ENCODE data around the gene APPL1.

DNA sequence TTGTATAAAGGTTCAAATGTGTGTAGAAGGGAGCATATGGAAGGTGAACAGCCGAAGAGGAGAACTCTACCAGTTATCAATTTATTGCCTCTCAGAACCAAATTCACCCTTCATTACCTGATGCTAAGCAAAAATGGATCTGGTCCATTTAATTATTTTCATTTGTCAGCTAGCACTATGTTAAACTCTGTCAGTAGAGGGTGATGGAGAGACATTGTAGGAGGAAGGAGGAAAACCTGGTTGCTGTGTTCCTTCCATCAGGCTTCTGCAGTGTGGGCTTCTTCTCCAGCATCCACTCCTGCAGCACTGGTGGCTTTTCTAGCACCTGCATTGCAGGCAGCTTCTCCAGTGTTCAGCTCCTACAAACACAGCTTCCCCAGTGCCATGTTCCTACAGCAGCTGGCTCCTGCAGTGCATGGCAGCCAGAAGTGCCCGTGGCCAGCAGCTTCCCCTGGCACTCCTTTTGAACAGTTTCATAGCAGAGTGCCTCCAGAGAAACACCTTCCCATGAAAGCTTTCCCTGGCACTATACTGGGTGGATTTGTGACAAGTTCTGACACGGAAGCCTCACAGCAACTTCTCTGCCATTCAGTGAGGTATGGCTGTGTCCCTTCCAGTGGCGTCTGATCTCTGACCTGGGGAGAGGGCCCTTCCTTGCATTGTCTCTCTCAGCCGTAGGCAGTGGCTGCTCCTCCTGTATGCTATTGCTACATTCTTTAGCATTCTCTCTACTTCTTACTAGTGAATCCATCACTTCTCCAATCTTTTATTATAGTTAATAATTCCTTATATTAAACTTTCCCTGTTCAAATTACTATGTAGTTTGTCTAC, 47.7 kb upstream of the APPL1 start:
- TF ChIP-seq, protein P1, sequence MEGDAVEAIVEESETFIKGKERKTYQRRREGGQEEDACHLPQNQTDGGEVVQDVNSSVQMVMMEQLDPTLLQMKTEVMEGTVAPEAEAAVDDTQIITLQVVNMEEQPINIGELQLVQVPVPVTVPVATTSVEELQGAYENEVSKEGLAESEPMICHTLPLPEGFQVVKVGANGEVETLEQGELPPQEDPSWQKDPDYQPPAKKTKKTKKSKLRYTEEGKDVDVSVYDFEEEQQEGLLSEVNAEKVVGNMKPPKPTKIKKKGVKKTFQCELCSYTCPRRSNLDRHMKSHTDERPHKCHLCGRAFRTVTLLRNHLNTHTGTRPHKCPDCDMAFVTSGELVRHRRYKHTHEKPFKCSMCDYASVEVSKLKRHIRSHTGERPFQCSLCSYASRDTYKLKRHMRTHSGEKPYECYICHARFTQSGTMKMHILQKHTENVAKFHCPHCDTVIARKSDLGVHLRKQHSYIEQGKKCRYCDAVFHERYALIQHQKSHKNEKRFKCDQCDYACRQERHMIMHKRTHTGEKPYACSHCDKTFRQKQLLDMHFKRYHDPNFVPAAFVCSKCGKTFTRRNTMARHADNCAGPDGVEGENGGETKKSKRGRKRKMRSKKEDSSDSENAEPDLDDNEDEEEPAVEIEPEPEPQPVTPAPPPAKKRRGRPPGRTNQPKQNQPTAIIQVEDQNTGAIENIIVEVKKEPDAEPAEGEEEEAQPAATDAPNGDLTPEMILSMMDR (IDR thresholded peaks at IDR 0.05), result peak in 2 of 6 experiments; percentile 24 to 33
- TF ChIP-seq POLR2A (IDR thresholded peaks at IDR 0.05), result no peak
